GM23248 (cell line): ENCODE measurements around the gene CWH43.

ENCODE experiments used
- EZH2 ChIP-seq: fragments of 200-600 bp; sonication (generic); IDR thresholded peaks from 2 replicates; pipeline ENCODE4 v1.6.1; 2018; ENCODE audit warnings: antibody characterized with exemption, mild to moderate bottlenecking; ENCODE audit not compliant: insufficient read depth, poor library complexity, severe bottlenecking
- EZH2phosphoT487 ChIP-seq: fragments of 200-600 bp; sonication (generic); IDR thresholded peaks from 2 replicates; pipeline ENCODE4 v1.6.1; 2018; ENCODE audit warnings: antibody characterized with exemption, moderate library complexity, mild to moderate bottlenecking, low read depth; ENCODE audit not compliant: insufficient read depth

DNA sequence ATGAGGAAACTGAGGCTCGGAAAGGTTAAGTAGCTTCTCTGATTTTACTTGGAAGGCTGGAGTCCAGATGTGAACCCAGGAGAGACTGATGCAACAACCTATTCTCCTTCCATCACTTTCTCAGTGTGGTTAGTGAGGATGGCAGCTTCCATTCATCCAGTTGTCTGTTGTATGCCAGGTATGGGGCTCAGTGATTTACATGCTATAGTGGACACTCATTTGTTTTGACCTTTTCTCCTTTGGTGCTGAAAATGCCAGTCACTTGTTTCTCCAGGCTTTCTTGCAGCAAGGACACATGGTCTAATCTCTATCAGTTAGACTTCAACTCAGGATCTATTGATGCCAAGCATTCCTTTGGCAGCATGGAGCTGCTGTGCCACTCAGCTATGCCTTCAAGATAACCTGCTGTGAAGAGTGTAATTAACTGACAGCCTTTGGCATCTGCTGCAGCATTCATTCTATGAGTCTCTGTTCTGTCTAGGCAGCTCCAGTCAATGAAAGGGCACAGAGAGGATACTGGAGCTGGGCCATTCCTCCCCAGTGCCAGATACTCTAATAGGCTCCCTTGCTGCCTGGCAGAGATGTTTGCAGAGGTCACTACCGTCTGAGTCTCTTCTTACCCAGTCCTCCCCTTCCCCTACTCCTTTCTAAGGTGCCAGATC, 11.0 kb upstream of the CWH43 start:
- TF ChIP-seq EZH2 = no peak
- no peak for TF ChIP-seq EZH2phosphoT487
